ENCODE measurements around the gene PLIN5. TPM values are rescaled to one million over a fixed set of nuclear protein-coding genes. Genes with fewer than 3 reads are reported as not detected.

PLIN5 gene
- polyA plus RNA-seq, 3 donors = 0.28 to 3.0 (median 0.58) TPM

DNA sequence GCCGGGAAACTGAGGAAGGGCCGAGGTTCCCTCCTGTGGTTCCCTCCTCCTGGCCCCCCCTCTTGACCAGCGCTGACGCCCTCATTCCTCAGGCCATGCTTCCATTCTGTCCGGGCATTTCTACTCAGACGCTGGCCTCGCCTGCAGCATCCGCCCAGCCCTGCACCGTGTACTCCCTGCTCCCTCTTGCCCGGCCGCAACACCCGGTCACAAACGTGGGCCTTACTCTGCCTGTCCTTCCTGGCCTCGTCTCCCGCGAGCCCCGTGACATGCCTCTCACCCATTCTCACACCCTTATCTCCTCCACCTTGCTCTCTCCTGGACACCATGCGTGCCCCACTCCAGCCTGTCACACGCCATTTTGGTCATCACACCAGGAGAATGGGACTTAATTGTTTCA, 51.6 kb downstream of the PLIN5 start:
- Histone ChIP-seq H3K4me2 (replicated peaks; ENCODE audit: extremely low read depth, low read length, poor library complexity, severe bottlenecking) (no peak overlapping the region), H3K27me3 (ENCODE audit: control insufficient read depth in 2 of 2, insufficient read depth in 2 of 2, low read length in 2 of 2) (no peaks in the 10 kb centered on the region), H3K4me3 (replicated peaks in 1 of 3; ENCODE audit: low read depth in 2 of 3, low read length in 3 of 3) (no peak overlapping the region), H3K79me2 (ENCODE audit: insufficient read depth, low read length) (no peaks in the 10 kb centered on the region), H3K36me3 (replicated peaks in 1 of 2; ENCODE audit: control insufficient read depth in 1 of 2, insufficient read depth in 2 of 2, low read length in 2 of 2) (peaks cover 18 to 46% of the 10 kb centered on the region in 2 donors), H3K4me1 (ENCODE audit: control insufficient read depth in 1 of 2, insufficient read depth in 2 of 2, low read length in 2 of 2) (no peaks in the 10 kb centered on the region), H3K27ac (ENCODE audit: low read depth in 1 of 2, low read length in 2 of 2) (no peak overlapping the region), H4K20me1 (ENCODE audit: insufficient read depth, low read length) (no peaks in the 10 kb centered on the region), H3K9ac (ENCODE audit: insufficient read depth, low read length, poor library complexity, severe bottlenecking) (no peak overlapping the region), H3K9me3 (replicated peaks in 1 of 2; ENCODE audit: control insufficient read depth in 1 of 2, insufficient read depth in 1 of 2, low read length in 2 of 2) (no peaks in the 10 kb centered on the region), H2AFZ (ENCODE audit: insufficient read depth, low read depth, low read length, poor library complexity, severe bottlenecking) (no peak overlapping the region)
- H3K9me3 Mint-ChIP-seq = no peaks in the 10 kb centered on the region
- H3K36me3 Mint-ChIP-seq = peaks cover 21 to 69% of the 10 kb centered on the region in 2 donors
- peak overlapping the region in 1 of 7 donors; percentile 51 for H3K27ac Mint-ChIP-seq
- no peak for TF ChIP-seq CTCF (IDR thresholded peaks at IDR 0.05)
- H3K4me1 Mint-ChIP-seq = no peaks in the 10 kb centered on the region
- H3K27me3 Mint-ChIP-seq (ENCODE audit: low read depth in 3 of 3) = peaks cover 0 to 2% (median 2%) of the 10 kb centered on the region in 3 donors
- intact Hi-C loops (cut with micrococcal nuclease) = no loop called here
- DNase-seq = no peak
- no peak overlapping the region for H3K4me3 Mint-ChIP-seq
- WGBS (ENCODE audit: insufficient coverage) = 96% methylated on average over 17 of the region's 19 CpGs

GRCh38 chr19:4482721-4483364, 52.2 kb downstream of the PLIN5 start:
- Mint-ChIP-seq H3K27ac (peak overlapping the region in 1 of 7 donors; percentile 55), H3K4me3 (no peak overlapping the region), H3K9me3 (no peaks in the 10 kb centered on the region), H3K4me1 (no peaks in the 10 kb centered on the region), H3K36me3 (peaks cover 19 to 74% of the 10 kb centered on the region in 2 donors), H3K27me3 (ENCODE audit: low read depth in 3 of 3) (peaks cover 0 to 2% (median 2%) of the 10 kb centered on the region in 3 donors)
- no peaks in the 10 kb centered on the region for H4K20me1 ChIP-seq (ENCODE audit: insufficient read depth, low read length)
- H3K79me2 ChIP-seq (ENCODE audit: insufficient read depth, low read length) = no peaks in the 10 kb centered on the region
- H3K9me3 ChIP-seq (replicated peaks in 1 of 2; ENCODE audit: control insufficient read depth in 1 of 2, insufficient read depth in 1 of 2, low read length in 2 of 2) = no peaks in the 10 kb centered on the region
- intact Hi-C loops (cut with micrococcal nuclease) = no loop called here
- H3K27ac ChIP-seq (ENCODE audit: low read depth in 1 of 2, low read length in 2 of 2) = no peak overlapping the region
- DNase-seq = no peak
- no peaks in the 10 kb centered on the region for H3K4me1 ChIP-seq (ENCODE audit: control insufficient read depth in 1 of 2, insufficient read depth in 2 of 2, low read length in 2 of 2)
- no peaks in the 10 kb centered on the region for H3K27me3 ChIP-seq (ENCODE audit: control insufficient read depth in 2 of 2, insufficient read depth in 2 of 2, low read length in 2 of 2)
- no peak overlapping the region for H2AFZ ChIP-seq (ENCODE audit: insufficient read depth, low read depth, low read length, poor library complexity, severe bottlenecking)
- H3K9ac ChIP-seq (ENCODE audit: insufficient read depth, low read length, poor library complexity, severe bottlenecking) = no peak overlapping the region
- H3K4me3 ChIP-seq (replicated peaks in 1 of 3; ENCODE audit: low read depth in 2 of 3, low read length in 3 of 3) = no peak overlapping the region
- no peak overlapping the region for H3K4me2 ChIP-seq (replicated peaks; ENCODE audit: extremely low read depth, low read length, poor library complexity, severe bottlenecking)
- H3K36me3 ChIP-seq (replicated peaks in 1 of 2; ENCODE audit: control insufficient read depth in 1 of 2, insufficient read depth in 2 of 2, low read length in 2 of 2) = peaks cover 16 to 47% of the 10 kb centered on the region in 2 donors
- no peak for TF ChIP-seq CTCF (IDR thresholded peaks at IDR 0.05)
- 96% methylated on average over 31 of the region's 35 CpGs for WGBS (ENCODE audit: insufficient coverage)

Data from CD14-positive monocyte (primary cell).